ENCODE results near the gene UBE4A.

UBE4A gene, protein sequence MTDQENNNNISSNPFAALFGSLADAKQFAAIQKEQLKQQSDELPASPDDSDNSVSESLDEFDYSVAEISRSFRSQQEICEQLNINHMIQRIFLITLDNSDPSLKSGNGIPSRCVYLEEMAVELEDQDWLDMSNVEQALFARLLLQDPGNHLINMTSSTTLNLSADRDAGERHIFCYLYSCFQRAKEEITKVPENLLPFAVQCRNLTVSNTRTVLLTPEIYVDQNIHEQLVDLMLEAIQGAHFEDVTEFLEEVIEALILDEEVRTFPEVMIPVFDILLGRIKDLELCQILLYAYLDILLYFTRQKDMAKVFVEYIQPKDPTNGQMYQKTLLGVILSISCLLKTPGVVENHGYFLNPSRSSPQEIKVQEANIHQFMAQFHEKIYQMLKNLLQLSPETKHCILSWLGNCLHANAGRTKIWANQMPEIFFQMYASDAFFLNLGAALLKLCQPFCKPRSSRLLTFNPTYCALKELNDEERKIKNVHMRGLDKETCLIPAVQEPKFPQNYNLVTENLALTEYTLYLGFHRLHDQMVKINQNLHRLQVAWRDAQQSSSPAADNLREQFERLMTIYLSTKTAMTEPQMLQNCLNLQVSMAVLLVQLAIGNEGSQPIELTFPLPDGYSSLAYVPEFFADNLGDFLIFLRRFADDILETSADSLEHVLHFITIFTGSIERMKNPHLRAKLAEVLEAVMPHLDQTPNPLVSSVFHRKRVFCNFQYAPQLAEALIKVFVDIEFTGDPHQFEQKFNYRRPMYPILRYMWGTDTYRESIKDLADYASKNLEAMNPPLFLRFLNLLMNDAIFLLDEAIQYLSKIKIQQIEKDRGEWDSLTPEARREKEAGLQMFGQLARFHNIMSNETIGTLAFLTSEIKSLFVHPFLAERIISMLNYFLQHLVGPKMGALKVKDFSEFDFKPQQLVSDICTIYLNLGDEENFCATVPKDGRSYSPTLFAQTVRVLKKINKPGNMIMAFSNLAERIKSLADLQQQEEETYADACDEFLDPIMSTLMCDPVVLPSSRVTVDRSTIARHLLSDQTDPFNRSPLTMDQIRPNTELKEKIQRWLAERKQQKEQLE

DNA sequence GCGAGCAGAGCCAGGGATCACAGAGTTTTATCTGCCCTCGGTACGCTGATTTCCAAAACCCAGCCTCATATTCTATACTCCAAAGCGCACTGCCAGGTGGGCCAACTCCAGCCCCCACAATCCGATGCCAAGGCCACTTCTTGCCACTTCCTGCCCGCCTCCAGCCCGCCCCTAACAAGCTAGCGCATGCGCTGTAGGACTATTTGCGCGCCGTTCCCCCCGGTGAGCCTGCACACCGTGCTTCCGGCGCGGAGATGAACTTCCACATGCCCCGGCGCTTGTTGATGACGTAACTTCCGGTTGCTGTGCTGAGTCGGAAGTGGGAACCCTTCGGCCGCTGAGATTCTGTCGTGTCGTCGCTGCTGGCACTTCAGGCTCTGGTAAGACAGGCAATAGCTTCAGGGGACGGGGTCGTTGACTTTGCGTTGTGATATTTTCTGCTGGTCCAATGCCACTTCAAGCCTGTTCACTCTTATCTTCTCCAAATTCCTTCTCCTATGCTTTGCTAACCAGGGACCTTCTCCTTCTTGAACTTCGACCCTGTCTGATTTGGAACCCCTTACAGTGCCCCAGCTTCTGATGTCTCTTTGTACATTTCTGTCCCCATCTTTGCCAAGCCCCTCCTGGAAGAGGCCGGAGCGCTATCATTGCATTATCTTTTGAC, at the start of gene UBE4A:
UBE4A (plus strand) TSS at position 306 of the 664 bp plus-strand sequence. CDS start 5,481 bp downstream, outside the sequence.
- no peaks in the 10 kb centered on the region for H3K36me3 ChIP-seq (ENCODE audit: low read length)
- H3K27ac ChIP-seq (ENCODE audit: low read depth, low read length): peak within 1 kb of the TSS; percentile 38
- H3K27me3 ChIP-seq (ENCODE audit: low read length): no peaks in the 10 kb centered on the region
- TF ChIP-seq, protein P1, sequence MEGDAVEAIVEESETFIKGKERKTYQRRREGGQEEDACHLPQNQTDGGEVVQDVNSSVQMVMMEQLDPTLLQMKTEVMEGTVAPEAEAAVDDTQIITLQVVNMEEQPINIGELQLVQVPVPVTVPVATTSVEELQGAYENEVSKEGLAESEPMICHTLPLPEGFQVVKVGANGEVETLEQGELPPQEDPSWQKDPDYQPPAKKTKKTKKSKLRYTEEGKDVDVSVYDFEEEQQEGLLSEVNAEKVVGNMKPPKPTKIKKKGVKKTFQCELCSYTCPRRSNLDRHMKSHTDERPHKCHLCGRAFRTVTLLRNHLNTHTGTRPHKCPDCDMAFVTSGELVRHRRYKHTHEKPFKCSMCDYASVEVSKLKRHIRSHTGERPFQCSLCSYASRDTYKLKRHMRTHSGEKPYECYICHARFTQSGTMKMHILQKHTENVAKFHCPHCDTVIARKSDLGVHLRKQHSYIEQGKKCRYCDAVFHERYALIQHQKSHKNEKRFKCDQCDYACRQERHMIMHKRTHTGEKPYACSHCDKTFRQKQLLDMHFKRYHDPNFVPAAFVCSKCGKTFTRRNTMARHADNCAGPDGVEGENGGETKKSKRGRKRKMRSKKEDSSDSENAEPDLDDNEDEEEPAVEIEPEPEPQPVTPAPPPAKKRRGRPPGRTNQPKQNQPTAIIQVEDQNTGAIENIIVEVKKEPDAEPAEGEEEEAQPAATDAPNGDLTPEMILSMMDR (IDR thresholded peaks at IDR 0.05; ENCODE audit: insufficient read depth, low read length, poor library complexity, severe bottlenecking): no peak
- no peak for TF ChIP-seq EZH2phosphoT487 (conservative IDR thresholded peaks at IDR 0.05; ENCODE audit: low read length)
- H3K79me2 ChIP-seq (ENCODE audit: insufficient read depth, low read length): peaks cover 49% of the 10 kb centered on the region
- peaks cover 3% of the 10 kb centered on the region; the same call in 1 of the 2 replicates for H4K20me1 ChIP-seq (ENCODE audit: low read depth, low read length)
- H3K4me3 ChIP-seq (ENCODE audit: insufficient read depth, low read length, poor library complexity, severe bottlenecking): peak within 1 kb of the TSS; percentile 83
- H3K9me3 ChIP-seq (ENCODE audit: insufficient read depth, low read length): no peaks in the 10 kb centered on the region
- H3F3A ChIP-seq (ENCODE audit: insufficient read depth): peaks cover 14% of the 10 kb centered on the region
- H3K4me2 ChIP-seq (ENCODE audit: low read depth, low read length, poor library complexity, severe bottlenecking): peak within 1 kb of the TSS; percentile 79
- H3K9me2 ChIP-seq (replicated peaks; ENCODE audit: insufficient read depth, low read length): no peaks in the 10 kb centered on the region
- peak within 1 kb of the TSS; percentile 44 for H2AFZ ChIP-seq (ENCODE audit: low read depth, low read length, severe bottlenecking)
- H3K9ac ChIP-seq (ENCODE audit: low read length): peak within 1 kb of the TSS; percentile 86

DNA sequence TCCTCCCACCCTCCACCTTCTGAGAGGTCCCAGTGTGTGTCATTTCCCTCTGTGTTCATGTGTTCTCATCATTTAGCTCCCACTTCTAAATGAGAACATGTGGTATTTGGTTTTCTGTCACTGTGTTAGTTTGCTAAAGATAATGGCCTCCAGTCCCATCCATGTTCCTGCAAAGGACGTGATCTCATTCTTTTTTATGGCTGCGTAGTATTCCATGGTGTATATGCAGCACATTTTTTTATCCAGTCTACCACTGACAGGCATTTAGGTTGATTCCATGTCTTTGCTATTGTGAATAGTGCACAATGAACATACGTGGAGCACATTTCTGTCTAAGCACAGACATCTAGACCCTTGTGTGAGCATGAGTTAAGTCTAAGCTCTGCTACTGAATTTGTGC, 49.1 kb upstream of the UBE4A start:
- Histone ChIP-seq H3K79me2 (ENCODE audit: insufficient read depth, low read length) (no peaks in the 10 kb centered on the region), H3K9ac (ENCODE audit: low read length) (no peak overlapping the region), H3K4me3 (ENCODE audit: insufficient read depth, low read length, poor library complexity, severe bottlenecking) (no peak overlapping the region), H3F3A (ENCODE audit: insufficient read depth) (no peaks in the 10 kb centered on the region), H2AFZ (ENCODE audit: low read depth, low read length, severe bottlenecking) (no peak overlapping the region), H3K36me3 (ENCODE audit: low read length) (no peaks in the 10 kb centered on the region), H3K9me3 (ENCODE audit: insufficient read depth, low read length) (no peaks in the 10 kb centered on the region), H4K20me1 (ENCODE audit: low read depth, low read length) (no peaks in the 10 kb centered on the region), H3K27me3 (ENCODE audit: low read length) (no peaks in the 10 kb centered on the region), H3K4me2 (ENCODE audit: low read depth, low read length, poor library complexity, severe bottlenecking) (no peak overlapping the region), H3K27ac (ENCODE audit: low read depth, low read length) (no peak overlapping the region), H3K9me2 (replicated peaks; ENCODE audit: insufficient read depth, low read length) (no peaks in the 10 kb centered on the region)
- TF ChIP-seq, protein P1 (IDR thresholded peaks at IDR 0.05; ENCODE audit: insufficient read depth, low read length, poor library complexity, severe bottlenecking): no peak
- no peak for TF ChIP-seq EZH2phosphoT487 (conservative IDR thresholded peaks at IDR 0.05; ENCODE audit: low read length)

DNA sequence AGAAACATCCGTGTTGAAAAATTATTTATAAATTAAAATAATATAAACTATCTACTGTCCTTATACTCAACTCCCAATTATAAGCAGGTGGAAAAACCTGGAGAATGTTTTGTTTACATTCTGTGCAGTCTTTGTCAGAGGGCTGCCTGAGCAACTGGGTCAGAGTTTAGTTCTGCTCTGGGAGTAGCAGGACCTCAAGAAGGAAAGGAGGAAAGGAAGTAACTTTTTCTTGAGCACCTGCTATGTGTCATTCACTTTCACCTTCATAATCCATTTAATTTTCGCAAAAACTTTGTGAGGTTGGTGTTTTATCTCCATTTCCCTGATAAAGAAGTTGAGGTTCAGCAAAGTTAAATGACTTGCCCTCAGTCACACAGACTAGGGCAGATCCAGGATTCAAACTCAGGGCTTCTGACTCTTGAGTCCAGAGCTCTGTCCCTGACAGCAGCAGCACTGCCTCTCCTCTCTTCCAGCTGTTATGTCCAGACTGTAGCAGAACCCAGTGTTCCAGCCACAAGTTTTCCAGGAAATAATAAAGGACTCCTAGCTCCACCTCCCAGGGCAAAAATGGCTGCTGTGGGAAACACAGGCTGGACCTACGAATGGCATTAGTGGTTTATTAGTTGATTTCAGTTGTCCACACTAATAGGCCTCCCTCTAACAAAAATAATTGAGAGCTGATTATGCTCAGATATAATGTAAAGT, 48.5 kb upstream of the UBE4A start:
- Histone ChIP-seq H3K4me2 (ENCODE audit: low read depth, low read length, poor library complexity, severe bottlenecking) (no peak overlapping the region), H3K27me3 (ENCODE audit: low read length) (no peaks in the 10 kb centered on the region), H3F3A (ENCODE audit: insufficient read depth) (no peaks in the 10 kb centered on the region), H3K27ac (ENCODE audit: low read depth, low read length) (no peak overlapping the region), H3K79me2 (ENCODE audit: insufficient read depth, low read length) (no peaks in the 10 kb centered on the region), H4K20me1 (ENCODE audit: low read depth, low read length) (no peaks in the 10 kb centered on the region), H3K9ac (ENCODE audit: low read length) (no peak overlapping the region), H3K9me2 (replicated peaks; ENCODE audit: insufficient read depth, low read length) (no peaks in the 10 kb centered on the region), H3K9me3 (ENCODE audit: insufficient read depth, low read length) (no peaks in the 10 kb centered on the region), H3K4me3 (ENCODE audit: insufficient read depth, low read length, poor library complexity, severe bottlenecking) (no peak overlapping the region), H2AFZ (ENCODE audit: low read depth, low read length, severe bottlenecking) (no peak overlapping the region), H3K36me3 (ENCODE audit: low read length) (no peaks in the 10 kb centered on the region)
- no peak for TF ChIP-seq EZH2phosphoT487 (conservative IDR thresholded peaks at IDR 0.05; ENCODE audit: low read length)
- TF ChIP-seq, protein P1 (IDR thresholded peaks at IDR 0.05; ENCODE audit: insufficient read depth, low read length, poor library complexity, severe bottlenecking): no peak

All from SU-DHL-6 (cell line).